HG03025 (cell line): ENCODE data around the gene ZNF106.

ENCODE experiments used
- ATAC-seq: cut with Tn5 transposase; IDR thresholded peaks from one replicate; pipeline ENCODE4 v1.9.1; 2021; ENCODE audit warnings: mild to moderate bottlenecking, moderate library complexity; ENCODE audit not compliant: unreplicated experiment, low FRiP score

Gene ZNF106

DNA sequence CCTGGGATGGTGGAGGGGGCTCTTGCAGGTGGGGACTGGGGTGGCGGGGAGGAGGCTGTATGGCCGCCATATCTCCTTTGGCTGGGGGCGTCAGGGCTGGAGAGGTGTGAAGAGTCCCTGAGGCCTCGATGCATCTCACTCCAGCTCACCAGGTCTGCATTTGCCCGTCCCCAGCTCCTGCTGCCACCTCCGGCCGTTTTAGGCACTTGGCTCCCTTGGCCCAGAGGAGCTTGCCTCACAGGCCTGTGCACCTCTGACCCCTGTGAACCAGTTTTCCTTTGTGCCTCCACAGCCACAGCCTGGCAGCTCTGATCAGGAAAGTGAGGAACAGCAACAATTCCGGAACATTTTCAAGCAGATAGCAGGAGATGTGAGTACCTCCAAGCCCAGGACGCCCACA is 81.9 kb downstream of the ZNF106 start:
- no peak for ATAC-seq

DNA sequence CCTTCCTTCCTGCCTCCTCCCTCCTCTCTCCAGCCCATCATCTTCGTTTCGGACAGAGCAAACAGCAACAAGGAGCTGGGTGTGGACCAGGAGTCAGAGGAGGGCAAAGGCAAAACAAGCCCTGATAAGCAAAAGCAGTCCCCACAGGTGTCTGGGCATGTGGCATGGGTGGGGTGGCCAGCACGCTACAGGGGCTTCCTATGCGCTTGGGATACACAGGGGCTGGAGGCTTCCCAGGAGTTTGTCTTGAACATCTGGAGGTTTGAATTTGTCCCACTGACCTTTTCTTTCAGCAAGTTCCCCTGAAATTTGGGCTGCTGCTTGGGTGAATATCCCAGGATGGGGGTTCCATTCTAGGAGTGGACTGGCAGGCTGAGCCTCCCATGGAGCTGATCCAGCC is 82.8 kb downstream of the ZNF106 start:
- ATAC-seq: no peak

DNA sequence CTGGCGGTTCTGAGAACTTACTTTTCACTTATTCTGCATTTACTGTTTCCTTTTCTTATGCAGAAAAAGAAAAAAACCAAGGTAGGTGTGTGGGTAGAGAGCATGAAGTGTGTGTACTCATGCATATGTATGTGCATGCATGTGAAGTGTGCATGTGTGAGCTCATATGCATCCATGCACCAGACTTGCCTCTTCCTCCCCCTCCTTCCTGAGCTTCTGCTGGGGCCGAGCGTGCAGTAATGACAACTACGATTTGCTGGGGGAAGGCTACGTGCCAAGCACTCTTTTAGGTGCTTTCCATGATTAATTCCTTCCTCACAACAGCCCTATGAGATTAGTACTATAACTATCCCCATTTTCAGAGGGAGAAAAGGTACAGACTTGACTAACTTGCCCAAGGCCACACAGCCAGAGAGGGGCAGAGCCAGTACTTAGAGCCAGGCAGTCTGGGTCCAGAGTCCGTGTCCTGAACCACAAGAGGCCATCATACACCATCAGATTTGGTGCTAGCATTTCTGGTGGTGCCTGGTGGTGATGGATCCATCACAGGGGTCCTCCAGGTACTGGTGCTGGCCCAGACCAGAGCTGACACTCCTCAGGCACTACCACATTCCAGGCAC is 85.0 kb downstream of the ZNF106 start:
- ATAC-seq: no peak

DNA sequence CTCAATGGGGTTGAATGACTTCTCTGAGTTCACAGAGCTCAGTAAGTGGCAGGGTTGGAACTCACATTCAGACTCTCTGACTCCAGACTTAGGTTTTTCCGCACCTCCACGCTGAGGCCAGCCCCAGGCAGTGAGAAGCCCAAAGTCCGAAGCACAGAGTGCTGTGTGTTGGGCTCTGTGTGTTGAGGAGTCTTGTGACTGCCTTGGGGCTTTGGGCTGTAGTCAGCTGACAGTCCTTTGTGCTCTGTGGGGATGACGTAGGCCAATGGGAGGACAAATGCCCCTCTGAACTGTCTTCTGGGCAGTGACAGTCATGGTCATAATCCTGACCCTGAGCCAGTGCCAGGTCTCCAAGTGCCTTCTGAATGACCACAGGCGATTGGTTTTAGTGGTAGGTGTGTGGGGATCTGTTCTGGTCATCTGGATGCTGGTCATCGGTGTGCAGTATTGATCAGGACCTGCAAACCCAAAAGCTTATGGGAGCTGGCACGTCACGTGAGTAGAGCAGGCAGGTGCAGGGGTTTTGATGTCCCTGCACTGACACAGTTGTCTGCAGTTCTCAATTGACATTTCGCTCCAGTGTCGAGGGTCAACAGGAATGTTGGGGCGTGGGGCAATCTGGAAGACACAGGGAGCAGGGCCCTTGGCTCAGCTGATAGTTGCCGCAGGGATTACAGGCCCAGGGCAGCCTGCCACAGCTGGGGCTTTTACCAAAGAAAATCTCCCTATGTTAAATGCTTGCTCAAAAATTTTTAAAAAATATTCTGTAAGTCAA is 86.3 kb downstream of the ZNF106 start:
- ATAC-seq: no peak

DNA sequence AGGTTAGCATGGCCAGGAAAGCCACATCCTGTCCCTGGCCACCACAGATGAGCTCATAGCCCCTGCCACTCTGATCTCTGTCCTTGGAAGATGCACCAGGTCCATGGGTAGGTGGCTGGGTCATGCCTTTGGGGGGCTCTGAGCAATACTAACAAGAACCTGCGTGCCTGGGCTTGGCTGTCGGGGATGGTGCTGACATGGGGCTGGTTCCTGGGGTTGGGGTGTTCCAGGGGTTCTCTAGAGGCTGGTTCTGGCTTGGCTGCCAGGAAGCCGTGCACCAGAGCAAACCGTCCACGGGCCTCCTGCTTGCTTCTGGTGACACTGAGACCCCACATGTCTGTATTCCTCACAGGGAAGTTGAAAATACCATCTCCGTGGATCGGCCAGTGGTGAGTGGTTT is 87.6 kb downstream of the ZNF106 start:
- ATAC-seq: no peak

DNA sequence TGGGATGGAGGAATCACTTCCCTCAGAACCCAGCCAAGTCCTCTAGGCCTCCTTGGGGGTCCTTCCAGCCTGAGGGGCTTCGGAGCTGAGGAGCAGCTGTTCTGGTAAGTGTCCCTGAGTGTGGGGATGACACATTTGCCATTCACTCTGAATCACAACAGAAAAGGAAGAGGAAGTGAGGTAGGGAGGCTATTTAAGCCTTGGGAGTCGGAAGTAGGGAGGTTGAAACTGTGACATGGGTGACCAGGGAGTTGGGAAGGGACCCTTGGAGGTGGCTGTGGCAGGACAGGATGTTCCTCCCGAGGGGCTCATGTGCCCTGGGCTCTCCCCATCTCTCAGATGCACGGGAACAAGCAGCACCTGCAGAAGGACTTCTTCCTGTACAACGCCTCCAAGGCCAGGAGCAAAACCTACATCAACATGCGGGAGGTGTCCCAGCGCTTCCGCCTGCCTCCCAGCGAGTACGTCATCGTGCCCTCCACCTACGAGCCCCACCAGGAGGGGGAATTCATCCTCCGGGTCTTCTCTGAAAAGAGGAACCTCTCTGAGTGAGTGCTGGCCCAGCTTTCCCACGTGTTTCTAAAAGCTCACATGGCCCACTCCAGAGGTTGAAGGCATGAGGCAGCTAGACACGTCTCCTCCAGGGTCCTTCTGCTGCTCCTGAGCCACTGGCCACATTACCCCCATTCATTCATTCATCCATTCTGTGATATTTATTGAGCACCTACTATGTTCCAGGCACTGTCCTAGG is 88.3 kb downstream of the ZNF106 start:
- no peak for ATAC-seq

DNA sequence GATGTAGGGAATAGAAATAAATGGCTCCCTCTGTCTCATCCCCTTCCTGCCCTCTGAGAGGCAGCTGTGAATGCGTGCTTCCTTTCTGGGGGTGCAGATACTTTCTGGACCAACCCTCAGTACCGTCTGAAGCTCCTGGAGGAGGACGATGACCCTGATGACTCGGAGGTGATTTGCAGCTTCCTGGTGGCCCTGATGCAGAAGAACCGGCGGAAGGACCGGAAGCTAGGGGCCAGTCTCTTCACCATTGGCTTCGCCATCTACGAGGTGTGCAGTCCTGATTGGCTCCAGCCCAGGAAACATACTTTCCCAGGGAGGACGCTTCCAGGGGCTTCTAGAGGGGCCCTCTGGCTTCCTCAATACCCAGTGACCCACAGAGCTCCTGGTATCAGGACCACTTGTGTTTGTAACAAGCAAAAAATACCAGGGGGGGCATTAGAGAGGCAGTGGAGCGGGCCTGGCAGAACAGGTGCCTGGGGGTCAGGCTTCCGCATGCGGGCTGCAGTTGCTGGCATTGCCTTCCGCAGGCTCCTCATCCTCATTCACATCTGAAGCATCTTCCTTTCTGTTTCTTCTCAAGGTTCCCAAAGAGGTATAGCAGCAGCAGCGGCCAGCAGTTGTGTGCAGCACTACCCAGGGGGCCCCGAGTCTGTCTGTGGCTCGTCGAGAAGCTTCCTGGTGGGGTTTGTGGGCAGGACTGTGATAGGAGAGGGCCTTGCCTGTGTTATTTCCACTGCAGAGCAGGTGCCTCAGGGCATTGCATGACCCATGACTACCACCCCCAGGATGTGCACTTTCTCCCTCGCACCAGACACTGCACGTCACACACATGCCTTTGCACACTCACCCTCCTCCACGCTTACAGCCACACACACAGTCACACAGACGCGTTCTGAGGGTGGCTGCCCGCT is 89.1 kb downstream of the ZNF106 start:
- ATAC-seq: no peak

DNA sequence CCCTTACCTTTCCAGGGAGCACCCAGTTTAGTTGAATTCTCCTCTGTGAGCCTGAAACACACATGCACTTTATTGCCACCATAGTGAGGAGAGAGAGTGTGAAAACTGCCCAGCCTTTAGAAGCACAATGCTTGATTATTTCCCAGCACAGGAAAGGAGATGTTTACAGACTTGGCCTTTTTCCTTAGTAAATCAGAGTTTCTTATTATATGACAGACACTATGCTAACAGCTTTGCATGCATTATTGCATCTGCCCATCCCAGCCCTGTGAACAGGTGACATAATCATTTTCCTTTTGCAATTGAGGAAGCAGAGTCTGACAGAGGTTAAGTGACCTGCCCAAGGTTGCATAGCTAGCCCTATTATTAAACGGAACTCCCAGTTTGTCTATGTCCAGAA is 95.1 kb downstream of the ZNF106 start:
- no peak for ATAC-seq

DNA sequence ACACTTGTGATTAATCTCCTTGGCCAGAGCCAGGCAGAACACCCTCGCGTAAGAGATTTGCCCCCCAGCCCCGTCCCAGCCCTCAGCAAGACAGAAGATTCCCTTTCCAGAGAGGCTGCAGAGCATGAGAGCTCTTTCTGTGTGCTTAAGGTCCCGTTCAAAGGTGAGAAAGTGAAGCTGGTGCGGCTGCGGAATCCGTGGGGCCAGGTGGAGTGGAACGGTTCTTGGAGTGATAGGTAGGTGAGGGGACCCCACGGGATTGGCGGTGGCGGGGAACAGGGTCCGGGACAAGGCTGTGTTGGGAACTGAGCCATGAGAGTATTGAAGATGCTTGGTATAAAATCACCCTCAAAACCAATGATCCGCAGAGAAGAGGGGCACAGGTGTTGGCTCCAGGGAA is 96.8 kb downstream of the ZNF106 start:
- ATAC-seq: no peak

DNA sequence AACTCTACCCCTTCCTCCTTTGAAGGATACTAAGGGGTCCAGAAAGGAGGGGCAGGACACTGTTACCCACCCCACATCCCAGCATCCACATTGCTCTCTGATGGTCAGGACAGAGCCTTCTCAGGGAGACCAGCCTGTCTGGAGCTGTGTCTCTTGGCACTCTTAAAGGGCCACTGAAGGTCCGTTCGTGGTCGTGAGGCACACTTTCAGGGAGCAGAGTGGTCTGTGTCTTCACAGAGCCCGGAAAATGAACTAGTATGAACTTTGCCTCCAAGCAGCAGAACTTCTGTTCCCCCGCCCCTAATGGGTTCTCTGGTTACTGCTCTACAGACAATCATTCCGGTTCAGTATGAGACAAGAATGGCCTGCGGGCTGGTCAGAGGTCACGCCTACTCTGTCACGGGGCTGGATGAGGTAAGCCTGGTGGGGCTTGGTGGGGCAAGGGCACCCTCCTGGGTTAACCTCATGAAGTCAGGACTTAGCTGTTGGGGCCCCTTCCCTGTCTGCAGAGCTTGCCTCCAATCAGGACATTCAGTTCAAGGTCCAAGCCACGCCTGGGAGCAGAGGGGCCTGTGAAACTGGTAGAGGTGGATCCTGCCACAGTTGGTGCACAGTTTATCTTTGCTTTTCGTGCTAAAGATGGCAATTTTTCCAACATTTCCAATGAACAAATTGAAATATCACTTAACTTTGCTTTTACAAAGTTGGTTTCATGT is 98.5 kb downstream of the ZNF106 start:
- no peak for ATAC-seq

DNA sequence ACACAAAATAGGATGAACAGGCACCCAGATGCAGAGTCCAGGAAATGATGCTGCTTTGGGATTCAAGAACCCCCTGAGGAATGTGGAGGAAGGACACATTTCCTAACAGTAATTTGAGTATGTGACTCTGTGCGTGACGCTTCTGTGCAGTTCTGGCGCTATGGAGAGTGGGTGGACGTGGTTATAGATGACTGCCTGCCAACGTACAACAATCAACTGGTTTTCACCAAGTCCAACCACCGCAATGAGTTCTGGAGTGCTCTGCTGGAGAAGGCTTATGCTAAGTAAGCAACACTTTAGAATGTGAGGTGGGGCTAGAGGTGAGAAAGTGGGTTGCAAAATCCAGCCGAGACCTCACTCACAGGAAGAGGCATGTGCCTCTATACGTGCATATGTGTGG is 103.3 kb downstream of the ZNF106 start:
- no peak for ATAC-seq

DNA sequence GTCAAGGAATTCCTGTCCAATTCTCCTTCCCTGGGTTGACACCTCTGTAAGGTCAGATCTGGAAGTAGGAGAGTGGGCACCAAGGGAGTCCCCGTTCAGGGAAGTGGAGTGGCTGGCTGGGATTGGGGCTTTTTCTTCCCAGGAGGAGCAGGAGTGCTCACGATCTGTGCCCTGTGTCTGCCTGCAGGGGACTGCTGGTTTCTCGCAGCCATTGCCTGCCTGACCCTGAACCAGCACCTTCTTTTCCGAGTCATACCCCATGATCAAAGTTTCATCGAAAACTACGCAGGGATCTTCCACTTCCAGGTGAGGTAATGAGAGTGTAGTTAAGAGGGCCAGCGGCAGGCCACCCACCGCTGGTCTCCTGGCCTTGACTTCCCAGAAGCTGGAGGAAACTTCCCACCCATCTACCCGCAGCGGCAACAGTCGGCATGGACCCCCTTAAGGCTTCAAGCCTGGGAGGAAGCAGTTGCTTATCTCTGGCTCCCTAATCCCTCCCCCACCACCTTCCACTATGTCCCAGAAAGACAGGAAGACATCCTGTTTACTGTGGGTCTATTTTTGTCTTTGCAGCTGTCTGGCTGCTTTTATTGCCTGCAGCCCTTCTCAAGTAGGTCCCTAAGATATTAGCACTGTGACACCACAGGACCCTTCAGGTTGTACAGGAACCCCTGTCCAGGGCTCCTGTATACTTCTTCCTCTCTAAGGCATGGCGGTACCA is 104.8 kb downstream of the ZNF106 start:
- no peak for ATAC-seq

DNA sequence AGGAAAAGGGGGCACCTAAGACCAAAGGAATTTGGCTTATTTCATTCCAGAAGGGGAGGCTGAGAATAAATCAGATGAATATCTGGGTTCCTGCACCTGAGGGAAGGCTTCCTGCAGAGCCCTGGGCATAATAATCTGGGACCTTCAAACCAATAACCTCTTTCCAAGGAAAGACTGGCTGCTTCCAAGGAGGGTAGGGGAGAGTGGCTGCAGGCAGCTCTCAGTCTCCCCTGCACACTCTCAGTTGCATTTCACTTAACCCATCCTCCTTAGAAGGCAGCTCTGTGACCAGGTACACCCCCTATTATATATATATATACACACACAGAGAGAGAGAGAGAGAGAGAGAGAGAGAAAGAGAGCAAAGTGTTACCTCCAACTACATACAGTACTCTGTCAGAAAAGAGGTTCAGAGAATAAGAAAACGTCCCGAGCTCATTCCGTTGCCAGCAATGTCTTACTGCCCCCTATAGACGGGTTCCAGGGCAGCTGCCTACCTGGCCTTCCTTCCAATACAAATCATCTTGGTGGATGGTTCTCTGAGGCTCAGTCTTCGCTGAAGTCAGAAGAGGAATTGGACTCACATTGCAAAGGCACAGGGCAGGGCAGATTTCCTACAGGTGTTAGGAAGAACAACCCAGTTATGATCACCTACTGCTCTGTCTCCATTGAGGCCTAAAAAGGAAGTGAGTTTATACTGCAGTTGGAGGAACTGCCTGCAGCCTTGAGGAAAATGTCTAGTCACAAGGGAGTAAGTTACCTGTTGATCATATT is 105.5 kb downstream of the ZNF106 start:
- ATAC-seq: no peak

DNA sequence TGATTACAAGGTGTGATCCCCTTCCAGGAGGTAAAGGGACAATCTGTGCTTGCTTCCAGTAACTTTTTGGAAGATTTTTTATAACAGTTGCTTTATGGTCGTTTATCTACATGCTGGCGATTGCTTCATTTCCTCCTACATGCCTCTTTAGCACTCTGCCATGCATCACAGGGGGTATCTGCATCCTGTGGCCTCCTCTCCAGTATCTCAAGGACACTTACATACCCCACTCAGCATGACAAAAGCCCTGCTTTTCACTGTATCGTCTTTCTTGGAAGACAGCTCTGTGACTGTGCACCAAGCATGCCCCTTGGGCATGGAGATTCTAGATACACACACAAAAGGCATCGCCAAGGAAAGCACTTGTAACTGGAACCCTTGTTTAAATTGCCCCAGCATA is 106.3 kb downstream of the ZNF106 start:
- ATAC-seq: no peak

DNA sequence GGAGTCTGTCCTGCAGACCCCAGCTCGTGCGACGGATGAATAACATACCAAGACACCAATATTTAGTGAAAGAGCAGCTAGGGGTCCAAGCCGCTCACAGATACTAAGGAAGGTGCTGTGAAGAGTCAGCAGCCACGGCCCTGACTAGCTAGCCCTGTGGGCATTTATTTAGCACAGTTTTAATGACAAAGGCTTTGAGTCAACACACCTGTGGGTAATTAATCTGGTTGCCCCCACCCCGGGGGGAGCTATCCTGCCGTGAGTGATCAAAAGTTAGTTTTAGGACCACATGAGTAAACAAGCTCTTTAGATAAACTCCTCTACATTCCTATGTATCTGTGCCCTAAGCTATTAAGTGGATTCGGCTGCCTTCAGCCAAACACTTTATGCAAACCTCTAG is 112.9 kb downstream of the ZNF106 start:
- no peak for ATAC-seq

DNA sequence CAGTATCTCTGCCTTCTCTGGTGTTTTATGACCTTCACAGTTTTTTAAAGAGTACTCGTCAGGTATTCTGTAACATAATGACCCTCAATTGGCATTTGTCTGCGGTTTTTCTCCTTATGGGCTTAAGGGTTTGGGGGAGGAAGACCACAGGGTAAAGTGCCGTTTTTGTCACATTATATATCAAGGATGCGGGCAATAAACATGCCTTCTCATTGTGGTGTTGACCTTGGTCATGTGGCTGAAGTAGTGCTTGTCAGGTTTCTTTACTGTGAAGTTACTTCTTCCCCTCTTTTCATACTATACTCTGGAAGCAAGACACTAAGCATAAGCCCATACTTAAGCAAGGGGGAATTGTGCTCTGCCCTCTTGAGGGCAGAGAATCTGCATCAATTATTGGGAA is 115.0 kb downstream of the ZNF106 start:
- no peak for ATAC-seq

DNA sequence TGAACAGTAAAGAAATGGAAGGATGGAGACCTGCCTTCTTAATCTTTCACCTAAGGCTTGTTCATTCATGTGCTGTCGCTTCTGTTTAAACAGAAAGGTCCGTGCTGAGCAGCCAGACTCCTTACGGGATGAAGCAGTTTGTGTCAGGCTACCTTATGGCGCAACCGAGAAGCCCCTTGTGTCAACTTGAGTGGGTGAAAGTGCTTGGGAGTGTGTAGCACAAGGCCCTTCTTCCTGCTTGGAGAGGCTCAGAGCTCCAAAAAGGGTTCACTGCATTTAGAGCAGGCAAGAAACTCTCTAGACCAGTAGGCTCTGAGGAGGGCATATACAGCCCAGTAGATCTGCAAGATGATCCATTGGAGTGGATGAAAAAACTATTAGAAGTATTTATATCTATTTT is 115.7 kb downstream of the ZNF106 start:
- no peak for ATAC-seq

DNA sequence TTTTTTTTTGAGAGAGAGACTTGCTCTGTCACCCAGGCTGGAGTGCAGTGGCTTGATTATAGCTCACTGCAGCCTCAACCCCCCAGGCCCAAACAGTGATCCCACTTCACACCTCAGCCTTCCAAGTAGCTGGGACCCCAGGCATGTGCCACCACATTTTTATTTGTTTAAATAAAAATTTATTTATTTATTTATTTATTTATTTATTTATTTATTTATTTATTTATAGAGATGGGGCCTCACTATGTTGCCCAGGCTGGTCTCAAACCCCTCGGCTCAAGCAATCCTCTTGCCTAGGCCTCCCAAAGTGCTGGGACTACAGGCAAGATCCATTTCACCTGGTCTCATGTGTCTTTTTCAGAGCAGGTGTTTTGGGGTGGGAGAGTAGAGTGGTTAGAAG is 116.1 kb downstream of the ZNF106 start:
- no peak for ATAC-seq

DNA sequence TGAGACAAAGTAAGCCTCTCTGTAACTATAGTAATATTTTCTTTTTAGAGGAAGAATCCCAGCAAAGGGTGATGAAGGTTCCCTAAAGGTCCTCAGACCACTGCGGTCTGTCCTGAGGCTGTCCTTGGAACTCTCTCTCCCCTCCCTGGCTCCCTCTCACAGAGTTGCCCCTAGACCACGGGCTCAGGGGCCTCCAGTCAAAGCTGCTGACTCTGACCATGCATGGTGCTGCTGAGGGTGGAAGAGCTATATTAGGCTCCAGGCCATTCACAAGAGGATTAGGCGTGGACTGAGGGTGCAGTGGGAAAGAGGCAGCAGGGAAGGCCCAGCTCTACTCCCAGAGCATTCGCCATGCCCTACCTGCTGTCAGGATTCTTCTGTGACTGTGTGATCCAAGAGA is 117.0 kb downstream of the ZNF106 start:
- ATAC-seq: no peak
